Panc1 (cell line): ENCODE results near the gene PNLIPRP1.

ENCODE experiments used
- SIN3A ChIP-seq: IDR thresholded peaks from 2 replicates; pipeline ENCODE4 v1.6.1; 2012; ENCODE audit warnings: low read depth, mild to moderate bottlenecking, low read length, moderate library complexity, borderline replicate concordance; ENCODE audit not compliant: insufficient read depth
- TCF7L2 ChIP-seq: IDR thresholded peaks from 2 replicates; pipeline ENCODE4 v1.6.1; 2011; ENCODE audit warnings: mild to moderate bottlenecking, low read depth, low read length, inconsistent platforms
- TF ChIP-seq, protein P1 (sequence below): fragments of 450-650 bp; IDR thresholded peaks from 2 replicates; pipeline ENCODE4 v1.5.1; 2017; ENCODE audit warnings: mild to moderate bottlenecking

- TF ChIP-seq, protein P1, sequence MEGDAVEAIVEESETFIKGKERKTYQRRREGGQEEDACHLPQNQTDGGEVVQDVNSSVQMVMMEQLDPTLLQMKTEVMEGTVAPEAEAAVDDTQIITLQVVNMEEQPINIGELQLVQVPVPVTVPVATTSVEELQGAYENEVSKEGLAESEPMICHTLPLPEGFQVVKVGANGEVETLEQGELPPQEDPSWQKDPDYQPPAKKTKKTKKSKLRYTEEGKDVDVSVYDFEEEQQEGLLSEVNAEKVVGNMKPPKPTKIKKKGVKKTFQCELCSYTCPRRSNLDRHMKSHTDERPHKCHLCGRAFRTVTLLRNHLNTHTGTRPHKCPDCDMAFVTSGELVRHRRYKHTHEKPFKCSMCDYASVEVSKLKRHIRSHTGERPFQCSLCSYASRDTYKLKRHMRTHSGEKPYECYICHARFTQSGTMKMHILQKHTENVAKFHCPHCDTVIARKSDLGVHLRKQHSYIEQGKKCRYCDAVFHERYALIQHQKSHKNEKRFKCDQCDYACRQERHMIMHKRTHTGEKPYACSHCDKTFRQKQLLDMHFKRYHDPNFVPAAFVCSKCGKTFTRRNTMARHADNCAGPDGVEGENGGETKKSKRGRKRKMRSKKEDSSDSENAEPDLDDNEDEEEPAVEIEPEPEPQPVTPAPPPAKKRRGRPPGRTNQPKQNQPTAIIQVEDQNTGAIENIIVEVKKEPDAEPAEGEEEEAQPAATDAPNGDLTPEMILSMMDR = no peak
- no peak for TF ChIP-seq TCF7L2
- TF ChIP-seq SIN3A = no peak
Measured at GRCh38 chr10:116567335-116567734, 23.4 kb upstream of the PNLIPRP1 start.
